ENCODE data around the gene ASXL3.

GRCh38 chr18:33627114-33627513 lies 49.1 kb downstream of the ASXL3 start:
- no peak for TF ChIP-seq CTCF (conservative IDR thresholded peaks at IDR 0.05; ENCODE audit: low read depth, low read length)
- no peak for TF ChIP-seq EZH2phosphoT487 (IDR thresholded peaks at IDR 0.05; ENCODE audit: borderline replicate concordance, low read length)
